Gastroesophageal sphincter (tissue), 3 donors: ENCODE data around the gene MAN1A1.

Experiments
- EP300 ChIP-seq: sonication (generic); formaldehyde crosslinking; IDR thresholded peaks from one replicate; pipeline ENCODE4 v1.6.1; 2017; ENCODE audit warnings: antibody characterized with exemption, mild to moderate bottlenecking
- POLR2A ChIP-seq, 2 donors: fragments of 450-650 bp; IDR thresholded peaks; one replicate each; pipeline ENCODE4 v1.6.1; 2017; ENCODE audit warnings: antibody characterized with exemption in 2 of 2, mild to moderate bottlenecking in 2 of 2, moderate library complexity in 1 of 2
- POLR2AphosphoS5 ChIP-seq: sonication (generic); formaldehyde crosslinking; IDR thresholded peaks from one replicate; pipeline ENCODE4 v1.6.1; 2017; ENCODE audit warnings: antibody characterized with exemption
- TF ChIP-seq, protein P1 (sequence below), 4 experiments: fragments of 200-600 bp in 2 of 4; fragments of 450-650 bp in 2 of 4; sonication (generic) in 1 of 4; IDR thresholded peaks; one replicate each; pipeline ENCODE4 v1.5.1; 2017 to 2019; ENCODE audit warnings: antibody characterized with exemption in 4 of 4, mild to moderate bottlenecking in 2 of 4, moderate library complexity in 2 of 4

- TF ChIP-seq, protein P1, sequence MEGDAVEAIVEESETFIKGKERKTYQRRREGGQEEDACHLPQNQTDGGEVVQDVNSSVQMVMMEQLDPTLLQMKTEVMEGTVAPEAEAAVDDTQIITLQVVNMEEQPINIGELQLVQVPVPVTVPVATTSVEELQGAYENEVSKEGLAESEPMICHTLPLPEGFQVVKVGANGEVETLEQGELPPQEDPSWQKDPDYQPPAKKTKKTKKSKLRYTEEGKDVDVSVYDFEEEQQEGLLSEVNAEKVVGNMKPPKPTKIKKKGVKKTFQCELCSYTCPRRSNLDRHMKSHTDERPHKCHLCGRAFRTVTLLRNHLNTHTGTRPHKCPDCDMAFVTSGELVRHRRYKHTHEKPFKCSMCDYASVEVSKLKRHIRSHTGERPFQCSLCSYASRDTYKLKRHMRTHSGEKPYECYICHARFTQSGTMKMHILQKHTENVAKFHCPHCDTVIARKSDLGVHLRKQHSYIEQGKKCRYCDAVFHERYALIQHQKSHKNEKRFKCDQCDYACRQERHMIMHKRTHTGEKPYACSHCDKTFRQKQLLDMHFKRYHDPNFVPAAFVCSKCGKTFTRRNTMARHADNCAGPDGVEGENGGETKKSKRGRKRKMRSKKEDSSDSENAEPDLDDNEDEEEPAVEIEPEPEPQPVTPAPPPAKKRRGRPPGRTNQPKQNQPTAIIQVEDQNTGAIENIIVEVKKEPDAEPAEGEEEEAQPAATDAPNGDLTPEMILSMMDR (IDR thresholded peaks at IDR 0.05): peak; percentile 31 to 55 (median 42)
- TF ChIP-seq POLR2AphosphoS5 (no peak), POLR2A (IDR thresholded peaks at IDR 0.05) (no peak), EP300 (no peak)
Measured at GRCh38 chr6:119333707-119334295, 15.8 kb downstream of the MAN1A1 start.
